Subcutaneous abdominal adipose tissue (tissue), 5 donors: ENCODE data around the gene TRPV4.

Source experiments
- H3K27ac ChIP-seq: one replicate; pipeline ENCODE4 v1.7.0; 2013; ENCODE audit warnings: low read depth, mild to moderate bottlenecking, inconsistent platforms, low read length, moderate library complexity
- H3K27me3 ChIP-seq, 5 donors: one replicate each; pipeline ENCODE4 v1.7.0; 2013; ENCODE audit warnings: low read length in 5 of 5, inconsistent platforms in 1 of 5; ENCODE audit not compliant: control insufficient read depth in 5 of 5, insufficient read depth in 4 of 5
- H3K36me3 ChIP-seq, 5 donors: one replicate each; pipeline ENCODE4 v1.7.0; 2013; ENCODE audit warnings: low read length in 5 of 5; ENCODE audit not compliant: control insufficient read depth in 5 of 5, insufficient read depth in 5 of 5
- H3K4me1 ChIP-seq, 5 donors: one replicate each; pipeline ENCODE4 v1.7.0; 2013; ENCODE audit warnings: low read length in 5 of 5, mild to moderate bottlenecking in 3 of 5, moderate library complexity in 1 of 5; ENCODE audit not compliant: control insufficient read depth in 5 of 5, insufficient read depth in 5 of 5
- H3K4me3 ChIP-seq, 5 donors: one replicate each; pipeline ENCODE4 v1.7.0; 2013; ENCODE audit warnings: low read length in 5 of 5, low read depth in 1 of 5
- H3K9ac ChIP-seq, 5 donors: one replicate each; pipeline ENCODE4 v1.7.0; 2013; ENCODE audit warnings: low read length in 5 of 5, mild to moderate bottlenecking in 4 of 5, moderate library complexity in 3 of 5
- H3K9me3 ChIP-seq, 5 donors: one replicate each; pipeline ENCODE4 v1.7.0; 2013; ENCODE audit warnings: low read length in 5 of 5; ENCODE audit not compliant: control insufficient read depth in 5 of 5
- donor health status: healthy.
- donor health status: healthy.
- donor health status: healthy.
- donor health status: healthy.
- donor health status: healthy.

Gene TRPV4

DNA sequence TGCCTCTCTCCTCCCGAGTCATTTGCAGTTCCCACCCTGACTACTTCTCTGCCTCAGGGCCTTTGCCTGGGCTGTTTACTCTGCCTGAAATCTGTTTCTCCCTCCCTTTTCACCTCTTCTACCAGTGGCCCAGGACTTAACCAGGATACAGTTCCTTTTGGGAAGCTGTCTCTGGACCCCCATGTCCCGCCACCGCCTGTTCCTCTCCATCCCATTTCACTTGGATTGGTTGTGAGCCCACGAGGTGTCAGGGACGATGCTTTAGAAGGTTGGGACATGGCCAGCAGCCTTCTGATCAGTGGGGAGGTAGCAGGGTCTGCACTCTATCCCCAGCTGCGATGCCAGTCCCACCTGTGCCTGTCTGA lies 67.8 kb downstream of the TRPV4 start:
- Histone ChIP-seq H3K27ac (no peak overlapping the region), H3K9ac (no peak overlapping the region), H3K27me3 (peaks cover 0 to 2% (median 0%) of the 10 kb centered on the region in 5 donors), H3K9me3 (peaks cover 0 to 9% (median 8%) of the 10 kb centered on the region in 5 donors), H3K36me3 (no peaks in the 10 kb centered on the region), H3K4me1 (peaks cover 0 to 5% (median 0%) of the 10 kb centered on the region in 5 donors), H3K4me3 (no peak overlapping the region)

- Histone ChIP-seq H3K27me3 (peaks cover 0 to 3% (median 2%) of the 10 kb centered on the region in 5 donors), H3K4me3 (no peak overlapping the region), H3K9ac (no peak overlapping the region), H3K36me3 (no peaks in the 10 kb centered on the region), H3K9me3 (peaks cover 0 to 9% (median 8%) of the 10 kb centered on the region in 5 donors), H3K27ac (no peak overlapping the region), H3K4me1 (peaks cover 0 to 5% (median 0%) of the 10 kb centered on the region in 5 donors)
Measured at GRCh38 chr12:109764776-109765445, 68.3 kb downstream of the TRPV4 start.

- Histone ChIP-seq H3K27me3 (peaks cover under 1 to 5% (median 2%) of the 10 kb centered on the region in 5 donors), H3K27ac (no peak overlapping the region), H3K4me1 (peaks cover 0 to 5% (median 0%) of the 10 kb centered on the region in 5 donors)
Measured at GRCh38 chr12:109764123-109764522, 69.1 kb downstream of the TRPV4 start.

DNA sequence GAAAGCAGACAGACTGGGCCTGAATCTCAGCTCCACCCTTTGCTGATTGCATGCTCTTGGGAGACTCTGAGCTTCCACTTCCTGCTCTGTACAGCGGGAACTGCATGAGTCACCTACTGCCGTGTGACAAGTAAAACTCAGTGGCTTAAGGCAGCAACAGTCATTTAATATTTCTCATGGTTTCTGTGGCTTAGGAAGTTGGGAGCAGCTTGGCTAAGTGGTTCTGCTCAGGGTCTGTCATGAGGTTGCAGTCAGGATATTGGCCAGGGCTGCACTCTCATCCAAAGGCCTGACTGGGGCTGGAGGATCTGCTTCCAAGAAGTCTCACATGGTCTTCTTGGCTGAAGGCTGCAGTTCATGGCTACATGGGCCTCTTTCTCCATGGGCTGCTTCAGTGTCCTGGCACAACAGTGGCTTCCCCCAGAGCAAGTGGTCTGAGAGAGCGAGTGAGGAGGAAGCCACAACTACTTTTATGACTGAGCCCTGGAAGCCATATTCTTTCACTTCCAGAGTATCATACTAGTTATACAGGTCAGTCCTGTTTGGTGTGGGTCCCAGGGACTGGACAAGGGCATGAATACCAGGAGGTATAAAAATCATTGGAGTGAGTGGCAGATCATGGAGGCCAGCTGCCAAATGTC lies 69.9 kb downstream of the TRPV4 start:
- Histone ChIP-seq H3K27ac (no peak overlapping the region), H3K4me1 (peaks cover 0 to 5% (median 0%) of the 10 kb centered on the region in 5 donors)

More at GRCh38 chr12:109764123-109764522, 69.1 kb downstream of the TRPV4 start:
- peaks cover 0 to 9% (median 8%) of the 10 kb centered on the region in 5 donors for H3K9me3 ChIP-seq
- H3K9ac ChIP-seq, result no peak overlapping the region
- no peaks in the 10 kb centered on the region for H3K36me3 ChIP-seq
- H3K4me3 ChIP-seq, result no peak overlapping the region

GRCh38 chr12:109762673-109763191 lies 70.5 kb downstream of the TRPV4 start:
- H3K4me1 ChIP-seq, result peaks cover 0 to 5% (median 0%) of the 10 kb centered on the region in 5 donors
- no peak overlapping the region for H3K4me3 ChIP-seq
- peaks cover 0 to 11% (median 8%) of the 10 kb centered on the region in 5 donors for H3K9me3 ChIP-seq
- no peak overlapping the region for H3K27ac ChIP-seq
- no peak overlapping the region for H3K9ac ChIP-seq
- peaks cover 2 to 10% (median 4%) of the 10 kb centered on the region in 5 donors for H3K27me3 ChIP-seq
- no peaks in the 10 kb centered on the region for H3K36me3 ChIP-seq

More for the DNA sequence above, 69.9 kb downstream of the TRPV4 start:
- H3K27me3 ChIP-seq, result peaks cover 2 to 10% (median 4%) of the 10 kb centered on the region in 5 donors
- H3K9ac ChIP-seq, result no peak overlapping the region
- H3K36me3 ChIP-seq, result no peaks in the 10 kb centered on the region
- H3K4me3 ChIP-seq, result no peak overlapping the region
- H3K9me3 ChIP-seq, result peaks cover 0 to 9% (median 8%) of the 10 kb centered on the region in 5 donors

GRCh38 chr12:109762071-109762672 lies 71.0 kb downstream of the TRPV4 start:
- Histone ChIP-seq H3K4me3 (no peak overlapping the region), H3K36me3 (no peaks in the 10 kb centered on the region), H3K9ac (no peak overlapping the region), H3K27me3 (peaks cover 2 to 10% (median 4%) of the 10 kb centered on the region in 5 donors), H3K27ac (no peak overlapping the region), H3K9me3 (peaks cover 0 to 14% (median 8%) of the 10 kb centered on the region in 5 donors), H3K4me1 (peaks cover 0 to 5% (median 0%) of the 10 kb centered on the region in 5 donors)

DNA sequence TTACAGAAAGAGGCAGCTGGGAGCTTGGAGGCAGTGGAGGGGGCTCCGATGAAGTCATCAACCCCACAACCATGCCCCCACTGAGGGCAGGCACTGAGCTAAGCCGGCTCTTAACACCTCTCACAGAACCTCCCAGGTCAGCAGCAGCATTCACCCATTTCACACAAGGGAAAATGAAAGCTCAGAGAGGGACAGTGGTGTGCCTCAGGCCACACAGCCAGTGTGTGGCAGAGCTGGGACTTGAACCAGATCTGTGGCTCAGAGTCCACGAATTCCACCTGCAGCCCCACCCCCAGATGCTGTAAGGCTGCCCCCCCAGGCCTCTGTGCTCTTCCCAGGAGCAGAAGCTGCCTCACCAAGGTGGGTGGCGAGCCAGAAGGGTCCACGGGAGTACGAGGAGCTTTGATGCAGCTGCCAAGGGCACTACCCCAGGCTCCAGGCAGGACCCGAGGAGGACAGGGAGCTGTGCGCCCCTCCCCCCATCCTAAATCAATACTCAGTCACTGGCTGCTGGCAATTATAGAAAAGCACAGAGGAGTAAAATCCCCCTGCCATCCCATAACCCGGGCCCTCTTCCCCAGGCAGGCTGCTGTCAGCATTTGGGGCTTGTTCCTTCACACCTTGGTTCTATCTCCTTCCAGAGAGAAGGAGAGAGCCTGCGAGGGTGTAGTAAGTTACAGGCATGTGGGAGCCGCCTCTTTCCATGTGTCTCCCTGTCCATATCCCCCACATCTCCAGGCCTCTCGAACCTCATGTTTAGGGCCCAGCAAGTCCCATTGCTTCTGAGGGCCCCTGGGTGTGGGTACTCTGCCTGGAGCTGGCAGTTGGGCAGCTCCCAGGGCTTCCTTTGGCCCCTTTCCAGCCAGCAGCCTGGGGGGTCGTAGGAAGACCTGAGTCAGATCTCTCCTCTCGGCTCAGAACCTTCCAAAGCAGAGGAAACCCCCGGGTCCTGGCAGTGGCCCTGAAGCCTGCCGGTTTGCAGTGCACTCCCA lies 72.0 kb downstream of the TRPV4 start:
- no peak overlapping the region for H3K27ac ChIP-seq
- peaks cover 0 to 24% (median 12%) of the 10 kb centered on the region in 5 donors for H3K9me3 ChIP-seq
- H3K36me3 ChIP-seq, result no peaks in the 10 kb centered on the region
- H3K4me3 ChIP-seq, result no peak overlapping the region
- H3K27me3 ChIP-seq, result peaks cover 2 to 10% (median 6%) of the 10 kb centered on the region in 5 donors
- no peak overlapping the region for H3K9ac ChIP-seq
- H3K4me1 ChIP-seq, result peaks cover 0 to 3% (median 0%) of the 10 kb centered on the region in 5 donors

DNA sequence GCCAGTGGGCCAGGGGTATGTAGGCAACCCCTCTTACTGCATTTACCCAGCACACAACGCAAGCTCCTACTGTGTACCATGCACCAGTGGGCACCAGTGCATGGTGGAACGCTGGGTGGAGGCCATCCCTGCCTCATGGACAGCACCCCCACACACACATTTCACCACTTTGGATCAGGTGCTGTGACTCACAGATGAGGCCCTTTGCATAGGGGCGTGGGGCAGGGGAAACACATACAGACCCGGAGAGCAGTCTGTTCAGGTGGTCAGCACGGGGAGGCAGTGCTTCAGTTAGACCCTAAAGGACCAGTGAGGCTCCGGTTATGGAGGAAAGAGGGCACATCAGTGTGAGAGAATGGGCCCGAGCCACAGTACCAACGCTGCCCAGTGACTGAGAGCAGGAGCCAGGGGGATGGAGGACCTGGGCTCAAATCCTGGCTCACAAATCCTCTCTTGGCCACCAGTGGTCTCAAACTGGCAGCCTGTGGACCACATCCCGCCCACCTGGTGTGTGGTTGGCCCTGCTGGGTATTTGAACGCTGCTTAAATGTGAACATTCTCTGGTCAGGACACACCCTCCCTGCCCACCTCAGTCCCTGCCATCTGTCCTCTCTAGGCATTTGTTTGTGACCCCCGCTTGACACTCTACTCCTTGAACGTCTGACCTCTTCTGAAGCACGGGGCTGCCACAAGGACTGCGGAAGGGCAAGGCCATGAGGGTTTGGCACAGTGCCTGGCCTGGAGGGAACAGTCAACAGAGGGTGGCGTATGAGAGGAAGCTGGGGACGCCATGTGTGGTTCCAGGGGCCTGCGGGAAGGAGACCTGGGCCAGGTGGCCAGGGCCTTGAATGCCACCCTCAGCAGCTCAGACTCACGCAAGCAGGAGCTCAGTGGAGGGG lies 72.9 kb downstream of the TRPV4 start:
- H3K27ac ChIP-seq, result no peak overlapping the region
- H3K27me3 ChIP-seq, result peaks cover 0 to 10% (median 6%) of the 10 kb centered on the region in 5 donors
- H3K9ac ChIP-seq, result no peak overlapping the region
- H3K36me3 ChIP-seq, result no peaks in the 10 kb centered on the region
- no peak overlapping the region for H3K4me3 ChIP-seq
- peaks cover 0 to 24% (median 12%) of the 10 kb centered on the region in 5 donors for H3K9me3 ChIP-seq
- H3K4me1 ChIP-seq, result peaks cover 0 to 3% (median 0%) of the 10 kb centered on the region in 5 donors
